A673 (cell line): Measurements from ENCODE around the gene HES5. TPM values are rescaled to one million over a fixed set of nuclear protein-coding genes. Genes with fewer than 3 reads are reported as not detected.
"Not testable (repeated sequence)": the region's sequence is repeated elsewhere in the genome, so short reads cannot be mapped to it uniquely, and the experiment has no call there.

Experiments
- BruUV-seq: library from RNA; stranded (reverse); fragments of 400-500 nt; replicated peaks from 2 replicates; lab custom pipeline; 2021; lab: Mats Ljungman, UMichigan
- CTCF ChIA-PET: fragments of 300-600 bp; sonication (Branson Sonifier 250); formaldehyde crosslinking; loops from one replicate; lab custom pipeline; 2022; ENCODE audit warnings: antibody characterized with exemption; lab: Charles Lee
- POLR2A ChIA-PET: fragments of 300-600 bp; sonication (Branson Sonifier 250); formaldehyde crosslinking; loops from one replicate; lab custom pipeline; 2022; ENCODE audit warnings: antibody characterized with exemption; ENCODE audit not compliant: low non-redundant PET; lab: Charles Lee
- DNase-seq: peaks from one replicate; pipeline ENCODE4 v3.0.0-alpha.2; 2015; ENCODE audit warnings: low spot score
- H3K27ac ChIP-seq: fragments of 200-600 bp; sonication (generic); 2 replicates; pipeline ENCODE4 v1.5.1; 2016; ENCODE audit warnings: mixed run types, low read depth, mild to moderate bottlenecking, mixed read lengths, antibody characterized with exemption, low read length; ENCODE audit not compliant: poor library complexity, severe bottlenecking
- H3K27me3 ChIP-seq: fragments of 200-600 bp; sonication (generic); replicated peaks from 2 replicates; pipeline ENCODE4 v1.6.1; 2017; ENCODE audit warnings: mixed run types, low read depth, mild to moderate bottlenecking, mixed read lengths, antibody characterized with exemption, low read length; ENCODE audit not compliant: insufficient read depth, poor library complexity
- H3K36me3 ChIP-seq: fragments of 200-600 bp; sonication (generic); 2 replicates; pipeline ENCODE4 v1.6.1; 2016; ENCODE audit warnings: mixed run types, mild to moderate bottlenecking, mixed read lengths, antibody characterized with exemption, low read length; ENCODE audit not compliant: insufficient read depth, poor library complexity, severe bottlenecking
- H3K4me1 ChIP-seq: fragments of 200-600 bp; sonication (generic); 2 replicates; pipeline ENCODE4 v1.6.1; 2017; ENCODE audit warnings: mixed run types, mild to moderate bottlenecking, mixed read lengths, antibody characterized with exemption, low read length; ENCODE audit not compliant: insufficient read depth, poor library complexity, severe bottlenecking
- H3K4me3 ChIP-seq: fragments of 200-600 bp; sonication (generic); 2 replicates; pipeline ENCODE4 v1.5.1; 2016; ENCODE audit warnings: low read depth, mixed run types, mild to moderate bottlenecking, mixed read lengths, low read length; ENCODE audit not compliant: poor library complexity, severe bottlenecking
- H3K9me3 ChIP-seq: fragments of 200-600 bp; sonication (generic); 2 replicates; pipeline ENCODE4 v1.6.1; 2016; ENCODE audit warnings: mixed run types, low read depth, mild to moderate bottlenecking, mixed read lengths, antibody characterized with exemption, low read length; ENCODE audit not compliant: poor library complexity, severe bottlenecking
- EZH2 ChIP-seq: fragments of 200-600 bp; sonication (generic); IDR thresholded peaks from 2 replicates; pipeline ENCODE4 v1.6.1; 2017; ENCODE audit warnings: borderline replicate concordance, low read depth, mild to moderate bottlenecking, mixed read lengths, antibody characterized with exemption, low read length; ENCODE audit not compliant: poor library complexity, severe bottlenecking
- intact Hi-C: fragments of 100-400 bp; cut with micrococcal nuclease; formaldehyde crosslinking; loops from one replicate; pipeline ENCODE4 v1.10.0; 2022; ENCODE audit not compliant: unreplicated experiment
- total RNA-seq: library from RNA; stranded (reverse); gene quantifications from 2 replicates; pipeline ENCODE4 v1.2.3, GENCODE V29; 2021
- TF ChIP-seq, protein P1 (sequence below): fragments of 300-800, 200-600 bp; sonication (generic); conservative IDR thresholded peaks from 2 replicates; pipeline ENCODE4 v1.5.1; 2017; ENCODE audit warnings: low read depth, mild to moderate bottlenecking, antibody characterized with exemption, low read length, moderate library complexity, mixed read lengths

The HES5 gene
- total RNA-seq, 1 experiment from 2014 or later = not detected

DNA sequence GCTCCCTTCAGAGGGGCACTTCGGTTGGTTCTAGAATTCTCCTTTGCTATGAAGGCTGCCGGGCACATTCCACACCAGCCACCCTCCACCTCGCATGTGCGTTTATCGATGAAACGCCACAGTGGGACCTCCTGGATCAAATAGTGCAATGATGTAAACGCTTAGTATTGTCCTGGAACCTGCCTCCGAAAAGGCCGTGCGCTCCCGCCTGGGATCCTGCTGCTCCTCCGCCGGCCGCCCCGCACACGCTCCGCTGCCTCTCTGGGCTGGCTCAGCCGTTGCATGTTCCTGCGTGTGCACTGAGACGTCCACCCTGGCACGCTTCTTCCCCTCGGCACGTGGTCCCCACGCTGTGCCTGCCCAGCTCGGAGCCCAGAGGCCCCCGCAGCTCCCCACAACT, 22.1 kb upstream of the HES5 start:
- H3K27me3 ChIP-seq = no peaks in the 10 kb centered on the region
- intact Hi-C loops = loop anchor here (10.0 kb wide), 1 partner anchor 873 kb away; no protein-coding TSS in a partner anchor
- ChIA-PET CTCF (no interaction called here), POLR2A (no interaction called here)
- H3K9me3 ChIP-seq = no peaks in the 10 kb centered on the region
- no peak overlapping the region for H3K27ac ChIP-seq
- H3K4me3 ChIP-seq = no peak overlapping the region
- no TSS peak for BruUV-seq
- TF ChIP-seq, protein P1, sequence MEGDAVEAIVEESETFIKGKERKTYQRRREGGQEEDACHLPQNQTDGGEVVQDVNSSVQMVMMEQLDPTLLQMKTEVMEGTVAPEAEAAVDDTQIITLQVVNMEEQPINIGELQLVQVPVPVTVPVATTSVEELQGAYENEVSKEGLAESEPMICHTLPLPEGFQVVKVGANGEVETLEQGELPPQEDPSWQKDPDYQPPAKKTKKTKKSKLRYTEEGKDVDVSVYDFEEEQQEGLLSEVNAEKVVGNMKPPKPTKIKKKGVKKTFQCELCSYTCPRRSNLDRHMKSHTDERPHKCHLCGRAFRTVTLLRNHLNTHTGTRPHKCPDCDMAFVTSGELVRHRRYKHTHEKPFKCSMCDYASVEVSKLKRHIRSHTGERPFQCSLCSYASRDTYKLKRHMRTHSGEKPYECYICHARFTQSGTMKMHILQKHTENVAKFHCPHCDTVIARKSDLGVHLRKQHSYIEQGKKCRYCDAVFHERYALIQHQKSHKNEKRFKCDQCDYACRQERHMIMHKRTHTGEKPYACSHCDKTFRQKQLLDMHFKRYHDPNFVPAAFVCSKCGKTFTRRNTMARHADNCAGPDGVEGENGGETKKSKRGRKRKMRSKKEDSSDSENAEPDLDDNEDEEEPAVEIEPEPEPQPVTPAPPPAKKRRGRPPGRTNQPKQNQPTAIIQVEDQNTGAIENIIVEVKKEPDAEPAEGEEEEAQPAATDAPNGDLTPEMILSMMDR = no peak
- no peak for TF ChIP-seq EZH2
- H3K4me1 ChIP-seq = peaks cover 31% of the 10 kb centered on the region
- H3K36me3 ChIP-seq = no peaks in the 10 kb centered on the region
- DNase-seq = no peak

DNA sequence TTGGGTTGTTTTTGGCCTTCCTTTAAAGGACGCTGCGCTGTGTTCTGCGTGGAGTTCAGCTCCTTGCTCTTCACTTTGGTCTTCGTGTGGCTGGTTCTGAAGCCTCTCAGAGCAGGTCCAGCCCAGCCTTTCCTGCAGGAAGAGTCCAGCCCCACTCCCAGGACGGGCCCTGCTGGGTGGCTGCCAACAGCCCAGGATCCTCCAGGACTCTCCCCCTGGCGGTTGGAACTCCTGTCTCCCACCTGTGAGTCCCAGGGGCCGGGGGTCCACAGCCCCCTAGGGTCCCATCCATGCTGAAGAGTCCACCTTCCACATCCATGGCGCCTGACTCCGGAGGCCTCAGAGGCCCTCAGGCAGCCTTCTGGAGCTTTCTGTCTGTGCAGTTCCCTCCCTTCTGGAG, 21.5 kb upstream of the HES5 start:
- DNase-seq, BruUV-seq, H3K36me3 ChIP-seq, H3K27ac ChIP-seq, POLR2A ChIA-PET, H3K4me3 ChIP-seq, H3K9me3 ChIP-seq, H3K27me3 ChIP-seq, CTCF ChIA-PET: not testable (repeated sequence)
- intact Hi-C loops = loop anchor here (10.0 kb wide), 1 partner anchor 873 kb away; no protein-coding TSS in a partner anchor
- peaks cover 35% of the 10 kb centered on the region for H3K4me1 ChIP-seq

DNA sequence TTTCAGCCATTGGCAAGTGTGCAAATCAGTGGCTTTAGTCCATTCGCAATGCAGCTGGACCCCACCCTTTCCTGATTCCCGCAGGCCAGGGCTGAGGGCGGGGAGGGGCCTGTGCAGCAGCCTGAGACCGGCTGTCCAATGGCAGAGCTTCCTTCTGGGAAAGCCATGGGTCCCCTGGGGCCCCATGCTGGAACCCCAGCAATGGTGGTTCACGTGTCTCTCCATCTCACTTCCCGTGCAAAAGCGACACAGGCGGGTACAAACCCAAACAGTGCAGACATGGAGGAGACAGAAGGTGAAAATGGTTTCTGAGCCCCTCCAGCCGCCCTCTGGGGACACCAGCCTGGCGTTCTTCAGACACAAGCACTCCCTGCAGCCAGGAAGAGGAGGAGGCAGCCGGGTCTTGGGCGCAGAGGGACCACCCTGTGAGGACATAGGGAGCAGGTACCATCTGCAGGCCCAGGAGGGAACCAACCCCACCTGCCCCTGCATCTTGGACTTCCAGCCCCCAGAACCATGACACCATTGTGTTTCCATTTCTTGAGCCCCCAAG, 20.3 kb upstream of the HES5 start:
- intact Hi-C loops = loop anchor here (10.0 kb wide), 1 partner anchor 874 kb away; no protein-coding TSS in a partner anchor
- H3K9me3 ChIP-seq, POLR2A ChIA-PET, DNase-seq, BruUV-seq, H3K4me3 ChIP-seq, H3K27ac ChIP-seq, CTCF ChIA-PET, H3K27me3 ChIP-seq, H3K36me3 ChIP-seq: not testable (repeated sequence)
- H3K4me1 ChIP-seq = peaks cover 27% of the 10 kb centered on the region

DNA sequence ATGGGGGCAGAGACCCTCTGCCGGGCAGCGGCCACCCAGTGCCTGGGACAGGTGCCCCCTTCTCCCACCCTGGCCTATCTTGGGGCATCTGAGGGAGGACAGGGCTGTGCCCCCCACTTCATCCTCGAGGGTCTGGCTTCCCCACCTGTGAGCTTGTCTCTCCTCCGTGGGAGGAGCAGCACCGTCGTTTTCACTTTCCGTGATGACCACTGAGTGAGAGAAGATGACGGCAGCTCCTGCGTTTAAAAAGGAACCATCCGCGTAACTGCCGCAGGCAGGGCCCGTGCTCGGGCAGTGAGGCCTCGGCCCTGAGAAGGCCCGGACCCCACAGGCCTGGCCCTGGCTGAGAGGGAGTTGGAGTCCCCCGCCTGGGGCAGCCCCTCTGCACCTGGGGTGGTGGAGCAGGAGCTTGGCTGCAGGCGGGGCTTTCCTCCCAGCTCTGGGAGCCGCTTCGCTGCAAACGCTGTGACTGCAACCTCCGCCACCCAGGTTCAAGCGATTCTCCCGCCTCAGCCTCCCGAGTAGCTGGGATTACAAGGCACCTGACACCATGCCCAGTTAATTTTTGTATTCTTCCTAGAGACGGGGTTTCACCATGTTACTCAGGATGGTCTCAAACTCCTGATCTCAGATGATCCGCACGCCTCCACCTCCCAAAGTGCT, 19.4 kb upstream of the HES5 start:
- H3K27me3 ChIP-seq, CTCF ChIA-PET, H3K27ac ChIP-seq, BruUV-seq, H3K36me3 ChIP-seq, H3K4me3 ChIP-seq, H3K9me3 ChIP-seq, DNase-seq, POLR2A ChIA-PET: not testable (repeated sequence)
- H3K4me1 ChIP-seq = peaks cover 24% of the 10 kb centered on the region
- intact Hi-C loops = loop anchor here (5.0 to 10.0 kb wide), 2 partner anchors 352 to 875 kb away; no protein-coding TSS in a partner anchor
